Activated T-cell treated with anti-CD3 and anti-CD28 coated beads for 1 hour (primary cell): ENCODE results near the gene CHMP4A.

Experiments
- DNase-seq: peaks from one replicate; pipeline ENCODE4 v3.0.0-alpha.2; 2020; ENCODE audit warnings: low read depth

The CHMP4A gene

GRCh38 chr14:24178399-24179178 lies 34.7 kb downstream of the CHMP4A start:
- no peak for DNase-seq

GRCh38 chr14:24177891-24178290 lies 35.4 kb downstream of the CHMP4A start:
- no peak for DNase-seq

- DNase-seq: no peak
Measured at GRCh38 chr14:24177041-24177825, 36.1 kb downstream of the CHMP4A start.

GRCh38 chr14:24176599-24176998 lies 36.7 kb downstream of the CHMP4A start:
- no peak for DNase-seq

GRCh38 chr14:24172871-24173281 lies 40.4 kb downstream of the CHMP4A start:
- no peak for DNase-seq

- no peak for DNase-seq
Measured at GRCh38 chr14:24172261-24172860, 40.9 kb downstream of the CHMP4A start.

GRCh38 chr14:24171422-24172260 lies 41.6 kb downstream of the CHMP4A start, which contains the start of gene REC8:
REC8 (plus strand) TSS chr14:24172080; CDS start chr14:24172553, 473 bp downstream.
- peak; percentile 59 for DNase-seq

- DNase-seq: no peak
Measured at GRCh38 chr14:24167469-24168114, 45.7 kb downstream of the CHMP4A start.

- no peak for DNase-seq
Measured at GRCh38 chr14:24165785-24166184, 47.5 kb downstream of the CHMP4A start.

- no peak for DNase-seq
Measured at GRCh38 chr14:24164518-24164991, 48.7 kb downstream of the CHMP4A start.

- DNase-seq: no peak
Measured at GRCh38 chr14:24162093-24162492, 51.2 kb downstream of the CHMP4A start.

- DNase-seq: peak; percentile 96
Measured at GRCh38 chr14:24160850-24161804, 52.2 kb downstream of the CHMP4A start, which contains the start of gene IRF9. IRF9 (plus strand) TSS chr14:24161265; CDS start chr14:24162145, 880 bp downstream.

GRCh38 chr14:24160499-24160849 lies 52.8 kb downstream of the CHMP4A start:
- DNase-seq: no peak

GRCh38 chr14:24159777-24160498 lies 53.4 kb downstream of the CHMP4A start:
- no peak for DNase-seq
